Transverse colon (tissue), 4 donors: ENCODE data around the gene BCL2L15. TPM values are rescaled to one million over a fixed set of nuclear protein-coding genes. Genes with fewer than 3 reads are reported as not detected.

Experiments
- DNase-seq: peaks from one replicate; pipeline ENCODE4 v3.0.0-alpha.2; 2019
- H3K27ac ChIP-seq, 4 donors: fragments of 200-600 bp; sonication (generic); 2 replicates each; pipeline ENCODE4 v1.5.1; 2016 to 2018; ENCODE audit warnings: inconsistent platforms in 4 of 4
- H3K27me3 ChIP-seq: fragments of 200-600 bp; sonication (generic); 2 replicates; pipeline ENCODE4 v1.5.1; 2017; ENCODE audit warnings: inconsistent platforms
- H3K36me3 ChIP-seq, 4 donors: fragments of 200-600 bp; sonication (generic); 2 replicates each; pipeline ENCODE4 v1.5.1; 2017 to 2019; ENCODE audit warnings: inconsistent platforms in 4 of 4
- H3K4me1 ChIP-seq, 4 donors: fragments of 200-600 bp; sonication (generic); 2 replicates each; pipeline ENCODE4 v1.5.1; 2017 to 2020; ENCODE audit warnings: inconsistent platforms in 4 of 4
- H3K4me3 ChIP-seq, 4 donors: fragments of 200-600 bp; sonication (generic); 1 replicate in 1 of 4; 2 replicates in 3 of 4; pipeline versions ENCODE4 v1.5.1 to v1.6.1; 2017 to 2019; ENCODE audit warnings: inconsistent platforms in 4 of 4
- H3K9me3 ChIP-seq, 2 donors: fragments of 200-600 bp; sonication (generic); 2 replicates each; pipeline ENCODE4 v1.5.1; 2017 to 2019; ENCODE audit warnings: inconsistent platforms in 2 of 2
- CTCF ChIP-seq, 5 experiments: fragments of 200-600 bp in 3 of 5; fragments of 450-650 bp in 2 of 5; sonication (generic) in 3 of 5; IDR thresholded peaks; 1 replicate in 2 of 5; 2 replicates in 3 of 5; pipeline ENCODE4 v1.5.1; 2016 to 2017; ENCODE audit warnings: antibody characterized with exemption in 5 of 5, inconsistent platforms in 3 of 5, mild to moderate bottlenecking in 2 of 5, moderate library complexity in 1 of 5
- EP300 ChIP-seq: sonication (generic); formaldehyde crosslinking; IDR thresholded peaks from one replicate; pipeline ENCODE4 v1.6.1; 2017; ENCODE audit warnings: antibody characterized with exemption, low read depth
- POLR2A ChIP-seq: fragments of 450-650 bp; IDR thresholded peaks from one replicate; pipeline ENCODE4 v1.6.1; 2016; ENCODE audit warnings: antibody characterized with exemption, mild to moderate bottlenecking, moderate library complexity
- POLR2AphosphoS5 ChIP-seq, 3 donors: sonication (generic); formaldehyde crosslinking; IDR thresholded peaks; one replicate each; pipeline ENCODE4 v1.6.1; 2016; ENCODE audit warnings: antibody characterized with exemption in 3 of 3
- WGBS, 2 donors: methylation state at CpG; one replicate each; pipeline ENCODE4 v1.1.5; 2018; ENCODE audit warnings: low coverage in 1 of 2; 5-methylcytosine and 5-hydroxymethylcytosine counted together
- in situ Hi-C, 4 donors: fragments of 200-750 bp; cut with MboI; loops; one replicate each; pipeline versions ENCODE4 v1.15.0 to v1.15.1; 2017; ENCODE audit warnings: low sequenced_read_pairs in 3 of 4, low pct_ligation_motif_present in 1 of 4, low pct_unique_long_range_greater_than_20kb in 1 of 4
- intact Hi-C: fragments of 100-400 bp; cut with DNase I; formaldehyde crosslinking; loops from one replicate; pipeline ENCODE4 v1.15.1; 2023; ENCODE audit warnings: low total_unique reads
- total RNA-seq, 4 donors: library from RNA; depleted of rRNA; stranded (reverse); fragments of >200 nt; gene quantifications; one replicate each; pipeline ENCODE4 v1.1.0, GENCODE V29; 2016

BCL2L15 gene
- total RNA-seq: 100 to 1,000 TPM in 1 of 4 donors, 10 to 100 TPM in 3; 51.3 to 584 (median 89.3) TPM

- Histone ChIP-seq H3K27ac (peak within 1 kb of the TSS; percentile 77 to 86 (median 78)), H3K4me1 (peaks cover 0 to 38% (median 11%) of the 10 kb centered on the region in 4 donors), H3K27me3 (no peaks in the 10 kb centered on the region), H3K9me3 (no peaks in the 10 kb centered on the region), H3K4me3 (peak within 1 kb of the TSS in 3 of 4 donors; percentile 31 to 47 (median 32)), H3K36me3 (no peaks in the 10 kb centered on the region)
- WGBS, 2 donors: 48 to 49% methylated on average over 5 to 6 of the region's 6 CpGs
- TF ChIP-seq POLR2A (peak; percentile 84), POLR2AphosphoS5 (IDR thresholded peaks at IDR 0.05) (peak; percentile 46 to 91 (median 87)), CTCF (IDR thresholded peaks at IDR 0.05) (no peak), EP300 (no peak)
- intact Hi-C loops (no loop called here), in situ Hi-C loops (no loop called here)
- DNase-seq: no peak
Observed at GRCh38 chr1:113887402-113888175, at the start of gene BCL2L15. BCL2L15 (minus strand) TSS chr1:113887581; CDS start chr1:113887375, 206 bp downstream.

- H3K27me3 ChIP-seq: no peaks in the 10 kb centered on the region
- in situ Hi-C loops: loop anchor here in 1 of 4 donors (25.0 kb wide), 1 partner anchor 100 kb away; no protein-coding TSS in a partner anchor
- WGBS, 2 donors: 65 to 80% methylated on average over 1 of the region's 1 CpG
Observed at GRCh38 chr1:113937146-113937545, 49.8 kb upstream of the BCL2L15 start.

DNA sequence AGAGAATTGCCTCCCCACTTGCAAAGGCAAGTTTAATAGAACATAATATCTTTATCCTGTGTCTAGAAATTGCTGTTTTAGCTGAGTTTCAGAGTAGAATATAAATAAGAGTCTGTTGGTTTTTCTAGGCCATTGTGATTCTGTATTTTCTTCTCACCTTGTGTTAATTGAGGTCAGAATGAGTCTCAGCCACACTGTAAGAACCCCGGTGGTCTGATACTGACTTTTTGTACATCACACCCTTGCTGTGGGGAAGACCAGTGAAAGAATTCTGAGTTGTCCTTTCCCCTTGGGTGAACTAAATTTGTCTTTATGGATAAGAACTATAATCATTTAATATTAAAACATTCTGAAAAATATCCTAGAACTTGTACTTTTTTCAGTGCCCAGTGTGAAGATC lies 48.6 kb upstream of the BCL2L15 start:
- Histone ChIP-seq H3K36me3 (peaks cover 0 to 3% (median 0%) of the 10 kb centered on the region in 4 donors), H3K4me1 (peaks cover 26 to 69% (median 29%) of the 10 kb centered on the region in 4 donors), H3K4me3 (no peak overlapping the region), H3K27me3 (no peaks in the 10 kb centered on the region), H3K9me3 (no peaks in the 10 kb centered on the region), H3K27ac (no peak overlapping the region)
- no peak for TF ChIP-seq POLR2AphosphoS5 (IDR thresholded peaks at IDR 0.05)
- TF ChIP-seq CTCF (IDR thresholded peaks at IDR 0.05): no peak
- TF ChIP-seq EP300: no peak
- no peak for TF ChIP-seq POLR2A
- DNase-seq: no peak
- intact Hi-C loops (no loop called here), in situ Hi-C loops (loop anchor here in 1 of 4 donors (25.0 kb wide), 1 partner anchor 99 kb away; no protein-coding TSS in a partner anchor)
- 80 to 89% methylated on average over 1 of the region's 1 CpG for WGBS, 2 donors

More at GRCh38 chr1:113937146-113937545, 49.8 kb upstream of the BCL2L15 start:
- no peak for DNase-seq
- no peak overlapping the region for H3K27ac ChIP-seq
- TF ChIP-seq CTCF (IDR thresholded peaks at IDR 0.05) (no peak), EP300 (no peak), POLR2A (no peak), POLR2AphosphoS5 (IDR thresholded peaks at IDR 0.05) (no peak)
- peaks cover 0 to 13% (median 0%) of the 10 kb centered on the region in 4 donors for H3K36me3 ChIP-seq
- intact Hi-C loops: no loop called here
- no peaks in the 10 kb centered on the region for H3K9me3 ChIP-seq
- H3K4me1 ChIP-seq: peaks cover 15 to 57% (median 21%) of the 10 kb centered on the region in 4 donors
- H3K4me3 ChIP-seq: no peak overlapping the region

GRCh38 chr1:113935176-113935575 lies 47.8 kb upstream of the BCL2L15 start:
- in situ Hi-C loops: loop anchor here in 1 of 4 donors (25.0 kb wide), 1 partner anchor 98 kb away; no protein-coding TSS in a partner anchor

More at GRCh38 chr1:113935176-113935575, 47.8 kb upstream of the BCL2L15 start:
- no peak overlapping the region for H3K4me3 ChIP-seq
- DNase-seq: no peak
- intact Hi-C loops: no loop called here
- H3K36me3 ChIP-seq: no peaks in the 10 kb centered on the region
- H3K27ac ChIP-seq: no peak overlapping the region
- 95 to 100% methylated on average over 1 of the region's 1 CpG for WGBS, 2 donors
- H3K27me3 ChIP-seq: no peaks in the 10 kb centered on the region
- no peaks in the 10 kb centered on the region for H3K9me3 ChIP-seq
- H3K4me1 ChIP-seq: peaks cover 26 to 75% (median 36%) of the 10 kb centered on the region in 4 donors
- TF ChIP-seq POLR2A: no peak
- TF ChIP-seq CTCF (IDR thresholded peaks at IDR 0.05): no peak
- no peak for TF ChIP-seq POLR2AphosphoS5 (IDR thresholded peaks at IDR 0.05)
- no peak for TF ChIP-seq EP300
